Esophagus squamous epithelium (tissue), 4 donors: ENCODE data around the gene GATAD1.

Experiments
- CTCF ChIP-seq, 6 experiments: fragments of 450-650 bp in 4 of 6; fragments of 200-600 bp in 2 of 6; sonication (generic) in 2 of 6; IDR thresholded peaks; one replicate each; pipeline ENCODE4 v1.5.1; 2016 to 2019; ENCODE audit warnings: antibody characterized with exemption in 6 of 6, mild to moderate bottlenecking in 4 of 6, moderate library complexity in 4 of 6
- POLR2A ChIP-seq, 4 donors: fragments of 450-650 bp; IDR thresholded peaks; one replicate each; pipeline ENCODE4 v1.6.1; 2017; ENCODE audit warnings: antibody characterized with exemption in 4 of 4, mild to moderate bottlenecking in 4 of 4, moderate library complexity in 3 of 4

GRCh38 chr7:92487804-92488203, 40.5 kb downstream of the GATAD1 start:
- no peak for TF ChIP-seq CTCF (IDR thresholded peaks at IDR 0.05)
- TF ChIP-seq POLR2A (IDR thresholded peaks at IDR 0.05) = no peak
